ENCODE measurements around the gene EGR2. TPM values are rescaled to one million over a fixed set of nuclear protein-coding genes. Genes with fewer than 3 reads are reported as not detected.

The EGR2 gene
- total RNA-seq, 1 donor from 2014 or later = 0.37 TPM

GRCh38 chr10:62847433-62847832, 31.3 kb upstream of the EGR2 start:
- no peak overlapping the region for H3K27ac Mint-ChIP-seq (ENCODE audit: unreplicated experiment)
- no peak overlapping the region for H3K4me3 Mint-ChIP-seq (ENCODE audit: unreplicated experiment)
- no peaks in the 10 kb centered on the region for H3K36me3 Mint-ChIP-seq (ENCODE audit: unreplicated experiment)
- DNase-seq = no peak
- no peaks in the 10 kb centered on the region for H3K4me1 Mint-ChIP-seq (ENCODE audit: low read depth, unreplicated experiment)
- H3K27me3 Mint-ChIP-seq (ENCODE audit: unreplicated experiment) = peaks cover 3% of the 10 kb centered on the region
- TF ChIP-seq CTCF (IDR thresholded peaks at IDR 0.05; ENCODE audit: partially characterized antibody, unreplicated experiment) = no peak
- H3K9me3 Mint-ChIP-seq (ENCODE audit: unreplicated experiment) = no peaks in the 10 kb centered on the region

- no peak for DNase-seq
- TF ChIP-seq CTCF (IDR thresholded peaks at IDR 0.05; ENCODE audit: partially characterized antibody, unreplicated experiment) = no peak
- Mint-ChIP-seq H3K4me3 (ENCODE audit: unreplicated experiment) (no peak overlapping the region), H3K4me1 (ENCODE audit: low read depth, unreplicated experiment) (no peaks in the 10 kb centered on the region), H3K27ac (ENCODE audit: unreplicated experiment) (no peak overlapping the region), H3K36me3 (ENCODE audit: unreplicated experiment) (no peaks in the 10 kb centered on the region), H3K9me3 (ENCODE audit: unreplicated experiment) (no peaks in the 10 kb centered on the region), H3K27me3 (ENCODE audit: unreplicated experiment) (peaks cover 3% of the 10 kb centered on the region)
Observed at GRCh38 chr10:62844280-62845011, 28.3 kb upstream of the EGR2 start.

GRCh38 chr10:62843600-62843999, 27.4 kb upstream of the EGR2 start:
- no peak for DNase-seq
- H3K4me1 Mint-ChIP-seq (ENCODE audit: low read depth, unreplicated experiment) = no peaks in the 10 kb centered on the region
- H3K36me3 Mint-ChIP-seq (ENCODE audit: unreplicated experiment) = no peaks in the 10 kb centered on the region
- H3K27ac Mint-ChIP-seq (ENCODE audit: unreplicated experiment) = no peak overlapping the region
- no peaks in the 10 kb centered on the region for H3K9me3 Mint-ChIP-seq (ENCODE audit: unreplicated experiment)
- peaks cover 3% of the 10 kb centered on the region for H3K27me3 Mint-ChIP-seq (ENCODE audit: unreplicated experiment)
- no peak overlapping the region for H3K4me3 Mint-ChIP-seq (ENCODE audit: unreplicated experiment)
- TF ChIP-seq CTCF (IDR thresholded peaks at IDR 0.05; ENCODE audit: partially characterized antibody, unreplicated experiment) = no peak

- peaks cover 3% of the 10 kb centered on the region for H3K27me3 Mint-ChIP-seq (ENCODE audit: unreplicated experiment)
- H3K4me3 Mint-ChIP-seq (ENCODE audit: unreplicated experiment) = no peak overlapping the region
- DNase-seq = no peak
- no peaks in the 10 kb centered on the region for H3K9me3 Mint-ChIP-seq (ENCODE audit: unreplicated experiment)
- no peaks in the 10 kb centered on the region for H3K36me3 Mint-ChIP-seq (ENCODE audit: unreplicated experiment)
- no peaks in the 10 kb centered on the region for H3K4me1 Mint-ChIP-seq (ENCODE audit: low read depth, unreplicated experiment)
- TF ChIP-seq CTCF (IDR thresholded peaks at IDR 0.05; ENCODE audit: partially characterized antibody, unreplicated experiment) = no peak
- no peak overlapping the region for H3K27ac Mint-ChIP-seq (ENCODE audit: unreplicated experiment)
Observed at GRCh38 chr10:62842983-62843382, 26.8 kb upstream of the EGR2 start.

GRCh38 chr10:62839590-62839989, 23.4 kb upstream of the EGR2 start:
- H3K27ac Mint-ChIP-seq (ENCODE audit: unreplicated experiment) = no peak overlapping the region
- no peaks in the 10 kb centered on the region for H3K9me3 Mint-ChIP-seq (ENCODE audit: unreplicated experiment)
- H3K27me3 Mint-ChIP-seq (ENCODE audit: unreplicated experiment) = no peaks in the 10 kb centered on the region
- H3K36me3 Mint-ChIP-seq (ENCODE audit: unreplicated experiment) = no peaks in the 10 kb centered on the region
- no peaks in the 10 kb centered on the region for H3K4me1 Mint-ChIP-seq (ENCODE audit: low read depth, unreplicated experiment)
- no peak overlapping the region for H3K4me3 Mint-ChIP-seq (ENCODE audit: unreplicated experiment)
- no peak for DNase-seq
- TF ChIP-seq CTCF (IDR thresholded peaks at IDR 0.05; ENCODE audit: partially characterized antibody, unreplicated experiment) = no peak

Data from glutamatergic neuron (in vitro differentiated cells).